Measurements from ENCODE around the gene ADGRG3. TPM values are rescaled to one million over a fixed set of nuclear protein-coding genes. Genes with fewer than 3 reads are reported as not detected.
A peak's percentile ranks its signal among the peaks of the same experiment; 100 is the strongest.

Gene ADGRG3
- total and polyA plus RNA-seq, 9 of the 15 experiments (the other 6 are each of a cell fraction or from before 2014, with no cell fraction given) = 0.09 to 0.52 (median 0.14) TPM; not detected in 3

DNA sequence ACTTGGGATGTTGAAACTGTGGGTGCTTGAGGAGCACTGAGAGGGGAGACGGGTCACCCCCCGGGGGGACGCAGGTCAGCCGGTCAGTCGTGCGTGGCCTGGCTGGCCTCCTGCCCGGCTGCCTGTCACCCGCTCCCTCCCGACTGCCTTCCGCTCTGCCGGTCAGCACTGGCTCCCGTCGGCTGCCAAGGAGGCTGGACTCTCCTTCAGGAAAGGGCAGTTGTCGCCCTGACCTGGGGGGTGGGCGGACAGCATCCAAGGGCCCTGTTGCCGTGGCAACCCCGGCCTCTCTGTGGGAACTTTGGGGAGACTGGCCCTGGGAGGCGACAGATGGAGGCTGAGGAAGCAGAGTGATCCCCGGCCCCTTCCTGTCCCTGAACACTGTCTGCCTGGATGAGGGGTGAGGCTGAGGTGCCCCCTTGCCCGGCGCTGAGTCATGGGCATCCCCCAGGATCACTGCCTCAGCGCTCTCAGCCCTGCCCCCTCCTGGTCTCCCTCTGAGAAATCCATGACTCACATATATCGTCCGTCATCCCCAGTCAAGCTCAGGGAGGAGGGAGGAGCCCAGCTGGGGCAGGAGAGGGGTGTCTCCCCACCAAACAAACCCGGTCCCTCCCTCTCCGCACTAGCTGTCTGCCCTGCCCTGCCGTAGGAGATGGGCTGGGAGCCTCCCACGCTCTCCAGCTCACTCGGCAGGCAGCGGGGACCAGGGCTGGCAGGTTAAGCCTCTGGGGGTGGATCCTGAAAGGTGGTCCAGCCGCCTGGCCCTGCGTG is 39.9 kb upstream of the ADGRG3 start, which contains the start of gene ADGRG1 (continued):
- no peak for TF ChIP-seq FIP1L1 (IDR thresholded peaks at IDR 0.05; ENCODE audit: low read depth, low read length, poor library complexity, severe bottlenecking)
- no peak for TF ChIP-seq HDAC6 (IDR thresholded peaks at IDR 0.05; ENCODE audit: low read depth, low read length)
- TF ChIP-seq HLTF (IDR thresholded peaks at IDR 0.05) = no peak
- TF ChIP-seq CHD2 (IDR thresholded peaks at IDR 0.05; ENCODE audit: low read depth, low read length) = no peak
- TF ChIP-seq, protein P1, sequence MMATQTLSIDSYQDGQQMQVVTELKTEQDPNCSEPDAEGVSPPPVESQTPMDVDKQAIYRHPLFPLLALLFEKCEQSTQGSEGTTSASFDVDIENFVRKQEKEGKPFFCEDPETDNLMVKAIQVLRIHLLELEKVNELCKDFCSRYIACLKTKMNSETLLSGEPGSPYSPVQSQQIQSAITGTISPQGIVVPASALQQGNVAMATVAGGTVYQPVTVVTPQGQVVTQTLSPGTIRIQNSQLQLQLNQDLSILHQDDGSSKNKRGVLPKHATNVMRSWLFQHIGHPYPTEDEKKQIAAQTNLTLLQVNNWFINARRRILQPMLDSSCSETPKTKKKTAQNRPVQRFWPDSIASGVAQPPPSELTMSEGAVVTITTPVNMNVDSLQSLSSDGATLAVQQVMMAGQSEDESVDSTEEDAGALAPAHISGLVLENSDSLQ (IDR thresholded peaks at IDR 0.05) = peak; percentile 78
- no peak for TF ChIP-seq KLF13 (tag; IDR thresholded peaks at IDR 0.05; ENCODE audit: borderline replicate concordance, low read depth)
- TF ChIP-seq TRIM24 (IDR thresholded peaks at IDR 0.05) = no peak
- peak; percentile 53; the same call in 1 of the 2 replicates for TF ChIP-seq ETV5 (CRISPR knock-in tag; IDR thresholded peaks at IDR 0.05; ENCODE audit: low read depth)
- peak; percentile 19; the same call in 1 of the 2 replicates for TF ChIP-seq CBFA2T3 (IDR thresholded peaks at IDR 0.05)
- TF ChIP-seq KLF6 (CRISPR knock-in tag; IDR thresholded peaks at IDR 0.05; ENCODE audit: borderline replicate concordance) = no peak
- TF ChIP-seq, protein P2, sequence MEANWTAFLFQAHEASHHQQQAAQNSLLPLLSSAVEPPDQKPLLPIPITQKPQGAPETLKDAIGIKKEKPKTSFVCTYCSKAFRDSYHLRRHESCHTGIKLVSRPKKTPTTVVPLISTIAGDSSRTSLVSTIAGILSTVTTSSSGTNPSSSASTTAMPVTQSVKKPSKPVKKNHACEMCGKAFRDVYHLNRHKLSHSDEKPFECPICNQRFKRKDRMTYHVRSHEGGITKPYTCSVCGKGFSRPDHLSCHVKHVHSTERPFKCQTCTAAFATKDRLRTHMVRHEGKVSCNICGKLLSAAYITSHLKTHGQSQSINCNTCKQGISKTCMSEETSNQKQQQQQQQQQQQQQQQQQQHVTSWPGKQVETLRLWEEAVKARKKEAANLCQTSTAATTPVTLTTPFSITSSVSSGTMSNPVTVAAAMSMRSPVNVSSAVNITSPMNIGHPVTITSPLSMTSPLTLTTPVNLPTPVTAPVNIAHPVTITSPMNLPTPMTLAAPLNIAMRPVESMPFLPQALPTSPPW (CRISPR knock-in tag; IDR thresholded peaks at IDR 0.05) = peak; percentile 80
- TF ChIP-seq ZBTB7A (IDR thresholded peaks at IDR 0.05; ENCODE audit: borderline replicate concordance, control insufficient read depth, low read depth, low read length) = 0 out of 2 replicates have a peak, but pooled peaks have one; percentile 35
- TF ChIP-seq EP400 (IDR thresholded peaks at IDR 0.05) = no peak
- no peak for TF ChIP-seq SPI1 (IDR thresholded peaks at IDR 0.05; ENCODE audit: borderline replicate concordance, low read depth, low read length)
- no peak for TF ChIP-seq CBX8 (IDR thresholded peaks at IDR 0.05; ENCODE audit: borderline replicate concordance, extremely low read depth, low read depth, low read length, poor library complexity, severe bottlenecking)
- no peak for TF ChIP-seq ADNP (tag; IDR thresholded peaks at IDR 0.05)
- no peak for TF ChIP-seq ETS2 (tag; IDR thresholded peaks at IDR 0.05; ENCODE audit: borderline replicate concordance, poor library complexity, severe bottlenecking)
- no peak for TF ChIP-seq MCM5 (IDR thresholded peaks at IDR 0.05; ENCODE audit: low read depth)
- TF ChIP-seq, protein P3, sequence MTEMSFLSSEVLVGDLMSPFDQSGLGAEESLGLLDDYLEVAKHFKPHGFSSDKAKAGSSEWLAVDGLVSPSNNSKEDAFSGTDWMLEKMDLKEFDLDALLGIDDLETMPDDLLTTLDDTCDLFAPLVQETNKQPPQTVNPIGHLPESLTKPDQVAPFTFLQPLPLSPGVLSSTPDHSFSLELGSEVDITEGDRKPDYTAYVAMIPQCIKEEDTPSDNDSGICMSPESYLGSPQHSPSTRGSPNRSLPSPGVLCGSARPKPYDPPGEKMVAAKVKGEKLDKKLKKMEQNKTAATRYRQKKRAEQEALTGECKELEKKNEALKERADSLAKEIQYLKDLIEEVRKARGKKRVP (CRISPR knock-in tag; IDR thresholded peaks at IDR 0.05) = no peak
- TF ChIP-seq MAZ (CRISPR knock-in tag; conservative IDR thresholded peaks at IDR 0.05 in 1 of 2, IDR thresholded peaks at IDR 0.05 in 1 of 2) = peak; percentile 60 to 71
- no peak for TF ChIP-seq ZNF57 (CRISPR knock-in tag; IDR thresholded peaks at IDR 0.05)
- TF ChIP-seq WHSC1 (IDR thresholded peaks at IDR 0.05; ENCODE audit: low read length) = no peak
